DOHH2 (cell line): ENCODE results near the gene ACSS3.
"Not testable (repeated sequence)": the region's sequence is repeated elsewhere in the genome, so short reads cannot be mapped to it uniquely, and the experiment has no call there.

Experiments used
- H3F3A ChIP-seq: fragments of 200-600 bp; sonication (generic), shearing (Covaris generic); 2 replicates; pipeline ENCODE4 v1.6.0; 2016; ENCODE audit warnings: antibody characterized with exemption, mild to moderate bottlenecking; ENCODE audit not compliant: control insufficient read depth, insufficient read depth
- H3K27ac ChIP-seq: fragments of 200-600 bp; sonication (generic); 2 replicates; pipeline ENCODE4 v1.5.1; 2014; ENCODE audit warnings: low read depth, mild to moderate bottlenecking, low read length, moderate library complexity
- H3K27me3 ChIP-seq: fragments of 200-600 bp; sonication (generic); 2 replicates; pipeline ENCODE4 v1.6.1; 2014; ENCODE audit warnings: mild to moderate bottlenecking, low read length, mixed read lengths; ENCODE audit not compliant: control insufficient read depth
- H3K36me3 ChIP-seq: fragments of 200-600 bp; sonication (generic); 2 replicates; pipeline ENCODE4 v1.6.1; 2014; ENCODE audit warnings: mild to moderate bottlenecking, low read length, moderate library complexity, mixed read lengths; ENCODE audit not compliant: control insufficient read depth
- H3K4me1 ChIP-seq: fragments of 200-600 bp; sonication (generic); 2 replicates; pipeline ENCODE4 v1.6.1; 2014; ENCODE audit warnings: mild to moderate bottlenecking, low read length, mixed read lengths; ENCODE audit not compliant: control insufficient read depth
- H3K4me2 ChIP-seq: fragments of 200-600 bp; sonication (generic); 2 replicates; pipeline ENCODE4 v1.6.0; 2014; ENCODE audit warnings: mild to moderate bottlenecking, low read length, moderate library complexity
- H3K4me3 ChIP-seq: fragments of 200-600 bp; sonication (generic); 2 replicates; pipeline ENCODE4 v1.5.1; 2014; ENCODE audit warnings: mild to moderate bottlenecking, low read length, mixed read lengths
- H3K79me2 ChIP-seq: fragments of 200-600 bp; sonication (generic); 2 replicates; pipeline ENCODE4 v1.6.1; 2014; ENCODE audit warnings: mild to moderate bottlenecking, low read length, mixed read lengths; ENCODE audit not compliant: control insufficient read depth
- H3K9me2 ChIP-seq: fragments of 200-600 bp; sonication (generic); replicated peaks from 2 replicates; pipeline ENCODE4 v1.6.1; 2014; ENCODE audit warnings: mild to moderate bottlenecking, low read length, mixed read lengths; ENCODE audit not compliant: control insufficient read depth
- H3K9me3 ChIP-seq: fragments of 200-600 bp; sonication (generic); 2 replicates; pipeline ENCODE4 v1.6.1; 2014; ENCODE audit warnings: antibody characterized with exemption, low read length, mixed read lengths; ENCODE audit not compliant: control insufficient read depth, insufficient read depth
- H4K20me1 ChIP-seq: fragments of 200-600 bp; sonication (generic); 2 replicates; pipeline ENCODE4 v1.6.0; 2014; ENCODE audit warnings: low read depth, mild to moderate bottlenecking, antibody characterized with exemption, low read length, moderate library complexity; ENCODE audit not compliant: control insufficient read depth, insufficient read depth
- CTCF ChIP-seq: fragments of 200-600 bp; sonication (generic); IDR thresholded peaks from one replicate; pipeline ENCODE4 v1.5.1; 2014; ENCODE audit warnings: antibody characterized with exemption, mild to moderate bottlenecking, low read depth, low read length; ENCODE audit not compliant: poor library complexity, severe bottlenecking
- EZH2phosphoT487 ChIP-seq: fragments of 200-600 bp; sonication (generic); IDR thresholded peaks from 2 replicates; pipeline ENCODE4 v1.6.1; 2017; ENCODE audit warnings: borderline replicate concordance, mild to moderate bottlenecking, antibody characterized with exemption, low read length, moderate library complexity, mixed read lengths

The ACSS3 gene

GRCh38 chr12:81114226-81114625, 36.3 kb downstream of the ACSS3 start:
- Histone ChIP-seq H3K27me3 (no peaks in the 10 kb centered on the region), H3K9me3 (no peaks in the 10 kb centered on the region), H3K4me3 (no peak overlapping the region), H3K9me2 (no peaks in the 10 kb centered on the region), H3K79me2 (no peaks in the 10 kb centered on the region), H3K4me1 (no peaks in the 10 kb centered on the region), H4K20me1 (no peaks in the 10 kb centered on the region), H3F3A (no peaks in the 10 kb centered on the region), H3K36me3 (no peaks in the 10 kb centered on the region), H3K4me2 (no peak overlapping the region), H3K27ac (no peak overlapping the region)
- TF ChIP-seq EZH2phosphoT487 (no peak), CTCF (no peak)

GRCh38 chr12:81119069-81119468, 41.2 kb downstream of the ACSS3 start:
- not testable (repeated sequence) for H4K20me1 ChIP-seq, H3K27ac ChIP-seq, H3K36me3 ChIP-seq, H3K9me3 ChIP-seq, H3F3A ChIP-seq, H3K79me2 ChIP-seq, H3K9me2 ChIP-seq, H3K27me3 ChIP-seq, H3K4me2 ChIP-seq, H3K4me1 ChIP-seq, H3K4me3 ChIP-seq

GRCh38 chr12:81120961-81121360, 43.1 kb downstream of the ACSS3 start:
- H3K27ac ChIP-seq: no peak overlapping the region
- no peaks in the 10 kb centered on the region for H3K4me1 ChIP-seq
- no peak overlapping the region for H3K4me2 ChIP-seq
- TF ChIP-seq EZH2phosphoT487 (no peak), CTCF (no peak)
- no peaks in the 10 kb centered on the region for H3K36me3 ChIP-seq
- no peak overlapping the region for H3K4me3 ChIP-seq
- H3K9me3 ChIP-seq: no peaks in the 10 kb centered on the region
- no peaks in the 10 kb centered on the region for H3K9me2 ChIP-seq
- H3K79me2 ChIP-seq: no peaks in the 10 kb centered on the region
- H3F3A ChIP-seq: no peaks in the 10 kb centered on the region
- no peaks in the 10 kb centered on the region for H3K27me3 ChIP-seq
- no peaks in the 10 kb centered on the region for H4K20me1 ChIP-seq

- no peaks in the 10 kb centered on the region for H3K27me3 ChIP-seq
- H3F3A ChIP-seq: no peaks in the 10 kb centered on the region
- no peaks in the 10 kb centered on the region for H3K79me2 ChIP-seq
- no peaks in the 10 kb centered on the region for H4K20me1 ChIP-seq
- H3K4me3 ChIP-seq: no peak overlapping the region
- TF ChIP-seq EZH2phosphoT487: no peak
- TF ChIP-seq CTCF: no peak
- H3K4me2 ChIP-seq: no peak overlapping the region
- no peak overlapping the region for H3K27ac ChIP-seq
- no peaks in the 10 kb centered on the region for H3K9me3 ChIP-seq
- H3K4me1 ChIP-seq: no peaks in the 10 kb centered on the region
- H3K36me3 ChIP-seq: no peaks in the 10 kb centered on the region
- H3K9me2 ChIP-seq: no peaks in the 10 kb centered on the region
Observed at GRCh38 chr12:81123611-81124010, 45.7 kb downstream of the ACSS3 start.
